Activated CD4-positive, alpha-beta T cell treated with anti-CD3 and anti-CD28 coated beads, Interleukin-2, amount 10 ng/mL, durations not matched to agents 7 days and 5 days (primary cell): ENCODE data around the gene EPS8L3. TPM values are rescaled to one million over a fixed set of nuclear protein-coding genes. Genes with fewer than 3 reads are reported as not detected.

Source experiments
- CTCF ChIA-PET: fragments of 350-600 bp; sonication (Branson Sonifier 250); formaldehyde crosslinking; loops from one replicate; lab custom pipeline; 2021; ENCODE audit warnings: antibody characterized with exemption; lab: Charles Lee
- POLR2A ChIA-PET: fragments of 350-600 bp; sonication (Branson Sonifier 250); formaldehyde crosslinking; loops from one replicate; lab custom pipeline; 2021; ENCODE audit warnings: antibody characterized with exemption; lab: Charles Lee
- DNase-seq: peaks from one replicate; pipeline ENCODE4 v3.0.0-alpha.2; 2020
- H3K27ac Mint-ChIP-seq: one replicate; pipeline ENCODE4 v1.8.0; 2021; ENCODE audit warnings: mild to moderate bottlenecking, moderate library complexity, mixed read lengths
- H3K27me3 Mint-ChIP-seq: one replicate; pipeline ENCODE4 v1.8.0; 2021; ENCODE audit warnings: mixed read lengths
- H3K36me3 Mint-ChIP-seq: one replicate; pipeline ENCODE4 v1.8.0; 2021; ENCODE audit warnings: low read depth, mixed read lengths
- H3K4me1 Mint-ChIP-seq: one replicate; pipeline ENCODE4 v1.8.0; 2021; ENCODE audit warnings: mixed read lengths
- H3K4me3 Mint-ChIP-seq: one replicate; pipeline ENCODE4 v1.8.0; 2021; ENCODE audit warnings: mild to moderate bottlenecking, moderate library complexity, mixed read lengths
- H3K9me3 Mint-ChIP-seq: one replicate; pipeline ENCODE4 v1.8.0; 2021; ENCODE audit warnings: mixed read lengths
- total RNA-seq, 2 experiments: library from RNA; stranded (reverse); gene quantifications; one replicate each; pipeline ENCODE4 v1.2.3, GENCODE V29; 2021

Gene EPS8L3
- total RNA-seq, 2 experiments from 2014 or later: not detected

- H3K27me3 Mint-ChIP-seq: no peaks in the 10 kb centered on the region
- peaks cover 3% of the 10 kb centered on the region for H3K36me3 Mint-ChIP-seq
- H3K27ac Mint-ChIP-seq: no peak overlapping the region
- ChIA-PET CTCF (interaction anchor here (1.1 to 1.7 kb wide), 3 partner anchors 16 to 174 kb away, joined by 3 to 5 read pairs (median 3); no protein-coding TSS in a partner anchor), POLR2A (no interaction called here)
- no peak for DNase-seq
- no peaks in the 10 kb centered on the region for H3K9me3 Mint-ChIP-seq
- H3K4me1 Mint-ChIP-seq: no peaks in the 10 kb centered on the region
- H3K4me3 Mint-ChIP-seq: no peak overlapping the region
These were observed 30.4 kb downstream of the EPS8L3 start for GRCh38 chr1:109733236-109733870.

GRCh38 chr1:109732390-109732881 is 31.3 kb downstream of the EPS8L3 start:
- Mint-ChIP-seq H3K27me3 (no peaks in the 10 kb centered on the region), H3K27ac (no peak overlapping the region), H3K36me3 (peaks cover 3% of the 10 kb centered on the region), H3K4me3 (no peak overlapping the region), H3K4me1 (no peaks in the 10 kb centered on the region), H3K9me3 (no peaks in the 10 kb centered on the region)
- ChIA-PET POLR2A (interaction anchor here (0.5 kb wide), 1 partner anchor 666 kb away, joined by 3 read pairs; no protein-coding TSS in a partner anchor), CTCF (no interaction called here)
- DNase-seq: no peak

- ChIA-PET CTCF (no interaction called here), POLR2A (no interaction called here)
- Mint-ChIP-seq H3K4me1 (no peaks in the 10 kb centered on the region), H3K27ac (no peak overlapping the region), H3K9me3 (no peaks in the 10 kb centered on the region), H3K4me3 (no peak overlapping the region), H3K27me3 (no peaks in the 10 kb centered on the region), H3K36me3 (no peaks in the 10 kb centered on the region)
- DNase-seq: no peak
These were observed 33.1 kb downstream of the EPS8L3 start for GRCh38 chr1:109730666-109731065.

GRCh38 chr1:109728870-109729269 is 34.9 kb downstream of the EPS8L3 start:
- H3K4me1 Mint-ChIP-seq: no peaks in the 10 kb centered on the region
- no peak for DNase-seq
- no peak overlapping the region for H3K4me3 Mint-ChIP-seq
- POLR2A ChIA-PET: interaction anchor here (0.6 kb wide), 1 partner anchor 37 kb away, joined by 3 read pairs; no protein-coding TSS in a partner anchor
- H3K36me3 Mint-ChIP-seq: no peaks in the 10 kb centered on the region
- H3K27me3 Mint-ChIP-seq: no peaks in the 10 kb centered on the region
- H3K27ac Mint-ChIP-seq: no peak overlapping the region
- no peaks in the 10 kb centered on the region for H3K9me3 Mint-ChIP-seq
- CTCF ChIA-PET: interaction anchor here (0.7 to 2.2 kb wide), 4 partner anchors 10 to 48 kb away, joined by 3 to 7 read pairs (median 3); no protein-coding TSS in a partner anchor

GRCh38 chr1:109726728-109727373 is 36.9 kb downstream of the EPS8L3 start:
- DNase-seq: no peak
- ChIA-PET CTCF (no interaction called here), POLR2A (no interaction called here)
- Mint-ChIP-seq H3K27me3 (peaks cover 4% of the 10 kb centered on the region), H3K27ac (no peak overlapping the region), H3K4me1 (no peaks in the 10 kb centered on the region), H3K36me3 (no peaks in the 10 kb centered on the region), H3K4me3 (no peak overlapping the region), H3K9me3 (no peaks in the 10 kb centered on the region)

GRCh38 chr1:109726007-109726406 is 37.7 kb downstream of the EPS8L3 start:
- CTCF ChIA-PET: no interaction called here
- Mint-ChIP-seq H3K27ac (no peak overlapping the region), H3K4me3 (no peak overlapping the region), H3K27me3 (peaks cover 6% of the 10 kb centered on the region), H3K4me1 (no peaks in the 10 kb centered on the region), H3K36me3 (no peaks in the 10 kb centered on the region), H3K9me3 (no peaks in the 10 kb centered on the region)
- POLR2A ChIA-PET: no interaction called here
- no peak for DNase-seq

- ChIA-PET POLR2A (no interaction called here), CTCF (no interaction called here)
- Mint-ChIP-seq H3K4me1 (no peaks in the 10 kb centered on the region), H3K4me3 (no peak overlapping the region), H3K9me3 (no peaks in the 10 kb centered on the region), H3K36me3 (no peaks in the 10 kb centered on the region), H3K27me3 (peaks cover 6% of the 10 kb centered on the region), H3K27ac (no peak overlapping the region)
- DNase-seq: no peak
These were observed 38.2 kb downstream of the EPS8L3 start for GRCh38 chr1:109725510-109725909.

- H3K27me3 Mint-ChIP-seq: peaks cover 6% of the 10 kb centered on the region
- no peak for DNase-seq
- ChIA-PET CTCF (interaction anchor here (0.9 kb wide), 1 partner anchor 247 kb away, joined by 3 read pairs; no protein-coding TSS in a partner anchor), POLR2A (no interaction called here)
- no peak overlapping the region for H3K27ac Mint-ChIP-seq
- no peak overlapping the region for H3K4me3 Mint-ChIP-seq
- no peaks in the 10 kb centered on the region for H3K9me3 Mint-ChIP-seq
- H3K36me3 Mint-ChIP-seq: no peaks in the 10 kb centered on the region
- H3K4me1 Mint-ChIP-seq: no peaks in the 10 kb centered on the region
These were observed 38.8 kb downstream of the EPS8L3 start for GRCh38 chr1:109724933-109725332.

- Mint-ChIP-seq H3K36me3 (no peaks in the 10 kb centered on the region), H3K9me3 (no peaks in the 10 kb centered on the region), H3K4me1 (peaks cover 4% of the 10 kb centered on the region), H3K27me3 (peaks cover 6% of the 10 kb centered on the region), H3K27ac (no peak overlapping the region), H3K4me3 (no peak overlapping the region)
- ChIA-PET POLR2A (no interaction called here), CTCF (interaction anchor here (0.7 kb wide), 1 partner anchor 100 kb away, joined by 3 read pairs; no protein-coding TSS in a partner anchor)
- no peak for DNase-seq
These were observed 40.6 kb downstream of the EPS8L3 start for GRCh38 chr1:109722908-109723691.

- Mint-ChIP-seq H3K4me3 (no peak overlapping the region), H3K4me1 (peaks cover 4% of the 10 kb centered on the region), H3K27me3 (peaks cover 6% of the 10 kb centered on the region), H3K36me3 (no peaks in the 10 kb centered on the region), H3K9me3 (no peaks in the 10 kb centered on the region), H3K27ac (no peak overlapping the region)
- no peak for DNase-seq
- ChIA-PET CTCF (interaction anchor here (0.7 to 1.5 kb wide), 3 partner anchors 33 to 102 kb away, joined by 3 to 4 read pairs (median 4); no protein-coding TSS in a partner anchor), POLR2A (no interaction called here)
These were observed 41.8 kb downstream of the EPS8L3 start for GRCh38 chr1:109721971-109722370.

GRCh38 chr1:109721042-109721441 is 42.7 kb downstream of the EPS8L3 start:
- Mint-ChIP-seq H3K4me3 (no peak overlapping the region), H3K9me3 (no peaks in the 10 kb centered on the region), H3K27me3 (peaks cover 6% of the 10 kb centered on the region), H3K36me3 (no peaks in the 10 kb centered on the region), H3K27ac (no peak overlapping the region), H3K4me1 (peaks cover 4% of the 10 kb centered on the region)
- ChIA-PET POLR2A (no interaction called here), CTCF (interaction anchor here (0.9 to 1.5 kb wide), 4 partner anchors 30 to 81 kb away, joined by 3 to 4 read pairs (median 4); no protein-coding TSS in a partner anchor)
- no peak for DNase-seq

GRCh38 chr1:109719337-109719837 is 44.3 kb downstream of the EPS8L3 start:
- H3K9me3 Mint-ChIP-seq: no peaks in the 10 kb centered on the region
- peaks cover 4% of the 10 kb centered on the region for H3K4me1 Mint-ChIP-seq
- peaks cover 8% of the 10 kb centered on the region for H3K27me3 Mint-ChIP-seq
- H3K27ac Mint-ChIP-seq: no peak overlapping the region
- H3K36me3 Mint-ChIP-seq: no peaks in the 10 kb centered on the region
- ChIA-PET CTCF (no interaction called here), POLR2A (no interaction called here)
- DNase-seq: no peak
- H3K4me3 Mint-ChIP-seq: no peak overlapping the region
